Endothelial cell of umbilical vein (primary cell): ENCODE results near the gene CNPY3. TPM values are rescaled to one million over a fixed set of nuclear protein-coding genes. Genes with fewer than 3 reads are reported as not detected.

Experiments
- BruUV-seq: library from RNA; stranded (reverse); fragments of 400-500 nt; replicated peaks from 2 replicates; lab custom pipeline; 2021; lab: Mats Ljungman, UMichigan
- CTCF ChIA-PET: fragments of 300-600, 350-600 bp; sonication (Branson Sonifier 250); formaldehyde crosslinking; loops from one replicate; lab custom pipeline; 2021; ENCODE audit warnings: antibody characterized with exemption, inconsistent platforms; lab: Charles Lee
- POLR2A ChIA-PET: fragments of 300-600, 350-600 bp; sonication (Branson Sonifier 250); formaldehyde crosslinking; loops from one replicate; lab custom pipeline; 2021; ENCODE audit warnings: antibody characterized with exemption, inconsistent platforms; lab: Charles Lee
- DNase-seq: peaks from one replicate; pipeline ENCODE4 v3.0.0-alpha.2; 2011; ENCODE audit warnings: low read depth, low spot score
- FAIRE-seq: peaks from 2 replicates; lab custom pipeline; 2011; peaks lifted over from hg19 to GRCh38; lab: Jason Lieb, UNC
- H2AFZ ChIP-seq: 2 replicates; pipeline ENCODE4 v1.6.0; 2012; ENCODE audit warnings: low read depth, low read length, control low read depth, inconsistent platforms
- H3K27ac ChIP-seq: 2 replicates; pipeline ENCODE4 v1.5.1; 2011; ENCODE audit warnings: low read depth, mild to moderate bottlenecking, control low read depth, low read length, moderate library complexity; ENCODE audit not compliant: insufficient read depth
- H3K27me3 ChIP-seq, 2 experiments: 2 replicates each; pipeline versions ENCODE4 v1.6.0 to v1.6.1; 2011; ENCODE audit warnings: low read length in 2 of 2, mixed read lengths in 1 of 2; ENCODE audit not compliant: control insufficient read depth in 2 of 2, insufficient read depth in 2 of 2
- H3K36me3 ChIP-seq, 2 experiments: 2 replicates in 1 of 2; 3 replicates in 1 of 2; pipeline ENCODE4 v1.5.1; 2011; ENCODE audit warnings: low read length in 2 of 2, mild to moderate bottlenecking in 1 of 2, moderate library complexity in 1 of 2; ENCODE audit not compliant: control insufficient read depth in 2 of 2, insufficient read depth in 2 of 2; ENCODE audit errors: extremely low read depth in 1 of 2
- H3K4me1 ChIP-seq: 3 replicates; pipeline ENCODE4 v1.5.1; 2011; ENCODE audit warnings: mild to moderate bottlenecking, low read length; ENCODE audit not compliant: control insufficient read depth, insufficient read depth; ENCODE audit errors: extremely low read depth
- H3K4me2 ChIP-seq: 2 replicates; pipeline ENCODE4 v1.6.1; 2011; ENCODE audit warnings: low read length, control low read depth, mixed read lengths; ENCODE audit not compliant: insufficient read depth
- H3K4me3 ChIP-seq, 3 experiments: fragments of 200-600 bp in 1 of 3; sonication (generic), shearing (Covaris generic) in 1 of 3; replicated peaks in 1 of 3; 2 replicates each; pipeline ENCODE4 v1.5.1; 2011 to 2016; ENCODE audit warnings: control low read depth in 3 of 3, low read length in 3 of 3, mild to moderate bottlenecking in 2 of 3, inconsistent platforms in 1 of 3, low read depth in 1 of 3, moderate library complexity in 1 of 3; ENCODE audit not compliant: insufficient read depth in 1 of 3
- H3K79me2 ChIP-seq: 2 replicates; pipeline ENCODE4 v1.6.0; 2012; ENCODE audit warnings: low read length, inconsistent platforms; ENCODE audit not compliant: control insufficient read depth, insufficient read depth
- H3K9ac ChIP-seq: replicated peaks from 2 replicates; pipeline ENCODE3; 2011; ENCODE audit warnings: low read length, control low read depth; ENCODE audit not compliant: insufficient read depth; ENCODE audit errors: extremely low read depth
- H3K9me1 ChIP-seq: replicated peaks from 3 replicates; pipeline ENCODE4 v1.6.0; 2011; ENCODE audit warnings: mild to moderate bottlenecking, low read length; ENCODE audit not compliant: control insufficient read depth, insufficient read depth; ENCODE audit errors: extremely low read depth
- H3K9me3 ChIP-seq: replicated peaks from 2 replicates; pipeline ENCODE4 v1.5.1; 2012; ENCODE audit warnings: low read length, inconsistent platforms; ENCODE audit not compliant: control insufficient read depth, insufficient read depth
- H4K20me1 ChIP-seq: replicated peaks from 2 replicates; pipeline ENCODE3; 2011; ENCODE audit warnings: mild to moderate bottlenecking, low read length; ENCODE audit not compliant: control insufficient read depth, insufficient read depth; ENCODE audit errors: extremely low read depth
- CTCF ChIP-seq, 2 donors: IDR thresholded peaks; 1 replicate in 1 of 2; 2 replicates in 1 of 2; pipeline ENCODE4 v1.5.1; 2011; ENCODE audit warnings: low read length in 2 of 2, mild to moderate bottlenecking in 2 of 2, moderate library complexity in 2 of 2, control low read depth in 1 of 2, inconsistent platforms in 1 of 2, low read depth in 1 of 2; ENCODE audit not compliant: insufficient read depth in 1 of 2; ENCODE audit errors: extremely low read depth in 1 of 2
- EZH2 ChIP-seq: IDR thresholded peaks from 2 replicates; pipeline ENCODE4 v1.6.1; 2012; ENCODE audit warnings: borderline replicate concordance, low read depth, mild to moderate bottlenecking, moderate library complexity, low read length, inconsistent platforms; ENCODE audit not compliant: severe bottlenecking
- FOS ChIP-seq: IDR thresholded peaks from 2 replicates; pipeline ENCODE4 v1.6.1; 2011; ENCODE audit warnings: mild to moderate bottlenecking, low read length, moderate library complexity, borderline replicate concordance; ENCODE audit not compliant: insufficient read depth
- GATA2 ChIP-seq: IDR thresholded peaks from 2 replicates; pipeline ENCODE4 v1.7.0; 2011; ENCODE audit warnings: low read depth, mild to moderate bottlenecking, moderate library complexity, mixed read lengths, low read length; ENCODE audit not compliant: insufficient read length, insufficient read depth
- JUN ChIP-seq: IDR thresholded peaks from 2 replicates; pipeline ENCODE4 v1.6.1; 2011; ENCODE audit warnings: borderline replicate concordance, low read depth; ENCODE audit not compliant: insufficient read length, insufficient read depth
- MAX ChIP-seq: IDR thresholded peaks from 2 replicates; pipeline ENCODE4 v1.6.1; 2011; ENCODE audit not compliant: insufficient read depth, insufficient read length
- MYC ChIP-seq: IDR thresholded peaks from one replicate; pipeline ENCODE4 v1.6.1; 2011; ENCODE audit warnings: mild to moderate bottlenecking, low read depth, low read length
- POLR2A ChIP-seq: IDR thresholded peaks from 2 replicates; pipeline ENCODE4 v1.6.1; 2012; ENCODE audit warnings: low read depth, mild to moderate bottlenecking, control low read depth, low read length
- POLR2AphosphoS5 ChIP-seq: IDR thresholded peaks from 2 replicates; pipeline ENCODE4 v1.6.1; 2012; ENCODE audit warnings: low read depth, mild to moderate bottlenecking, control low read depth, low read length, moderate library complexity; ENCODE audit not compliant: insufficient read depth
- dilution Hi-C: fragments of 300-500 bp; cut with MboI; formaldehyde crosslinking; loops from one replicate; pipeline ENCODE4 v1.15.0; 2019; ENCODE audit warnings: low sequenced_read_pairs; ENCODE audit not compliant: extremely low pct_ligation_motif_present
- intact Hi-C: fragments of 100-400 bp; cut with micrococcal nuclease; formaldehyde crosslinking; loops from one replicate; pipeline ENCODE4 v1.10.0; 2022
- polyA plus RNA-seq, 4 experiments: library from polyadenylated mRNA; depleted of rRNA in 3 of 4; stranded (reverse) in 3 of 4; unstranded in 1 of 4; fragments of >200 nt; gene quantifications; 2 replicates each; pipeline versions ENCODE4 v1.2.1 to v1.2.3, GENCODE V29; 2011 to 2012; ENCODE audit warnings: missing spikeins in 1 of 4
- total RNA-seq: library from RNA; stranded (reverse); gene quantifications from 2 replicates; pipeline ENCODE4 v1.2.3, GENCODE V29; 2021

Gene CNPY3
- total and polyA plus RNA-seq, 2 donors (not counting 3 experiments of a cell fraction or from before 2014, with no cell fraction given) = 40.8 to 53.1 TPM

- dilution Hi-C loops = no loop called here
Measured at GRCh38 chr6:42929821-42930360, 611 bp downstream of the CNPY3 start.

More at GRCh38 chr6:42929821-42930360, 611 bp downstream of the CNPY3 start:
- Histone ChIP-seq H3K9ac (peak overlapping the region; percentile 87), H3K27me3 (peaks cover 0 to 3% of the 10 kb centered on the region in 2 experiments), H2AFZ (peak overlapping the region; percentile 91), H3K79me2 (peaks cover 35% of the 10 kb centered on the region), H3K27ac (peak overlapping the region; percentile 95), H3K4me3 (peak overlapping the region; percentile 54 to 94 (median 85)), H4K20me1 (no peaks in the 10 kb centered on the region), H3K36me3 (peaks cover 0 to 4% of the 10 kb centered on the region in 2 experiments), H3K9me1 (no peaks in the 10 kb centered on the region), H3K4me1 (peaks cover 22% of the 10 kb centered on the region), H3K9me3 (no peaks in the 10 kb centered on the region), H3K4me2 (peak overlapping the region; percentile 99)
- POLR2A ChIA-PET = interaction anchor here (0.6 to 1.2 kb wide), 3 partner anchors 35 to 422 kb away, joined by 4 read pairs; partner anchors contain the start of genes KLHDC3 and MEA1
- no peak for TF ChIP-seq EZH2
- peak; percentile 89 for TF ChIP-seq FOS
- TF ChIP-seq CTCF (IDR thresholded peaks at IDR 0.05; ENCODE audit: extremely low read depth in 1 of 2, insufficient read depth in 1 of 2, low read depth in 1 of 2, low read length in 2 of 2) = no peak
- peak; percentile 54 for TF ChIP-seq JUN
- no peak for TF ChIP-seq GATA2
- TF ChIP-seq POLR2A = no peak
- no peak for TF ChIP-seq POLR2AphosphoS5
- no peak for TF ChIP-seq MAX
- TF ChIP-seq MYC = no peak
- intact Hi-C loops = loop anchor here (1.0 to 2.0 kb wide), 5 partner anchors 31 to 241 kb away; partner anchors contain the start of genes GNMT, KLC4, KLHDC3 and MRPL2
- CTCF ChIA-PET = interaction anchor here (0.8 to 2.1 kb wide), 13 partner anchors 10 to 268 kb away, joined by 3 to 12 read pairs (median 4); partner anchors contain the start of genes KLHDC3 and PEX6
- FAIRE-seq = no peak
- no TSS peak for BruUV-seq
- DNase-seq = peak; percentile 72
